Stimulated activated CD8-positive, alpha-beta memory T cell treated with anti-CD3 and anti-CD28 coated beads, Interleukin-12 subunit alpha, Interleukin-12 subunit beta, amount 100 ng/mL, for 24 hours (primary cell): ENCODE results near the gene RNF130.
"Not testable (repeated sequence)": the region's sequence is repeated elsewhere in the genome, so short reads cannot be mapped to it uniquely, and the experiment has no call there.

ENCODE experiments used
- DNase-seq: peaks from one replicate; pipeline ENCODE4 v3.0.0-alpha.2; 2020; ENCODE audit errors: extremely low read depth

The RNF130 gene

DNA sequence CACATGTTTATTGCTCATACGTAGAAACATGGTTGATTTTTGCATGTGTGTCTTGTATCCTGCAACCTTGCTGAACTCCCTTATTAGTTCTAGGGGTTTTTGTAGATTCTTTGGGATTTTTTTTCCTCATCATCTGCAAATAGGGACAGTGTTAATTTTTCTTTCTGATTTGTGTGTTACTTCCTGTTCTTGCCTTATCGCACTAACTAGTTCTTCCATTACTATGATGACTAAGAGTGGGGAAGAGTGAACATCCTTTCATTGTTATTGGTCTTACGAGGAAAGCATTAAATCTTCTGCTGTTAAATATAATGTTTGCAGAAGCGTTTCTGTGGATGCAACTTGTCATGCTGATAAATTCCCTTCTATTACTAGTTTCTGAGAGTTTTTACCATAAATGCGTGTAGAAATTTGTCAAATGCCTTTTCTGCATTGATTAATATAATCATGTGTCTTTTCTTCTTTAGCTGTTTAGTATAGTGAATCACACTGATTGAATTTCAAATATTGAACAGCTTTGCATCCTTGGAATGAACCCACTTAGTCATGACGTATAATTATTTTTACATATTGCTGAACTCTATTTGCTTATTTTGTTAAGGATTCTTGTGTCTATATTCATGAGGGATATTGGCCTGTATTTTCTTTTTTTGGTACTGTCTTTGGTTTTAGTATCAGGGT lies 32.1 kb upstream of the RNF130 start:
- no peak for DNase-seq

DNA sequence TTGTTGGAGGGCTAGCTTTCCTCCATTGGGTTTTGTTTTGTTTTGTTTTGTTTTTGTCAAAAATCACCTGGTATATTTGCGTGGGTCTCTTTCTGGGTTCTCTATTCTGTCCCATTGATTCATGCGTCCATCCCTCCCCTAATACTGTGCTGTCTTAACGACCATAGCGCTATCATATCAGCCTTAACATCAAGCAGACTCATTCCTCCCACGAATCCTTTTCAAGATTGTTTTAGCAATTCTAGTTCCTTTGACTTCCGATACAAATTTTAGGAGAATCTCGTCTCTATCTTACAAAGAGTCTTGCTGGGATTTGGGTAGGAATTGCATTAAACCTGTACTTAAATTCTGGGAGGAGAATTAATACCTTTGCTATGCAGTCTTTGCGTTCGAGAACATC lies 31.1 kb upstream of the RNF130 start:
- DNase-seq: no peak

DNA sequence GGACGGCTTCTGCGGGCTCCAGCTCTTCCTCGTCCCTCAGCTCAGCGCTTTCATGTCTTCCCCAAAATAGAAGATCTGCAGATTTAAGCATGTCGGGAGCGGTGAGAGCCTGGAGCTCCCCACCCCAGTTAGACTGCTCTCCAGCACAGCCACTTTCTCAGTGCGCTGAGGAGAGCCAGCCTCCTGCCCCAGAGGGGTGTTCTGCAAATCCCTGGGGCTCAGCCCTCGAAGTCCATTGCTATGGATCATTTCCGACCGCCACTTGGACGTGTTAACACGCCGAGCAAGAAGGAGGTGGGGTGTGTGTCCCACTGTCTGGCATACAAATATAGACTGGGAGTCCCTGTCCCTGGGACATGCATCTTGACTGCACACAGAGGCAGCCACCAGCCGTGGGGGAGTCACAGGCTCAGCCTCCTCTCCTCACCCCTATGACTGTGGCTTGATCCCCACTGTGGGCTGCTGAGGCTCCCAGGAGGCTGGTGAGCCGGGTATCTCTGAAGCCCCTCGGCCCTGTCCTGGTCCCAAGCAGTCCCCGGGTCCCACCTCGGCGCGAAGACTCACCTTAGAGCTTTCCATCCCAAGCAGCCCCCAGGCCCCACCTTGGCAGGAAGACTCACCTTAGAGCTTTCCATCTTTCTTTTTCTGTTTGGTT lies 30.0 kb upstream of the RNF130 start:
- DNase-seq: no peak

DNA sequence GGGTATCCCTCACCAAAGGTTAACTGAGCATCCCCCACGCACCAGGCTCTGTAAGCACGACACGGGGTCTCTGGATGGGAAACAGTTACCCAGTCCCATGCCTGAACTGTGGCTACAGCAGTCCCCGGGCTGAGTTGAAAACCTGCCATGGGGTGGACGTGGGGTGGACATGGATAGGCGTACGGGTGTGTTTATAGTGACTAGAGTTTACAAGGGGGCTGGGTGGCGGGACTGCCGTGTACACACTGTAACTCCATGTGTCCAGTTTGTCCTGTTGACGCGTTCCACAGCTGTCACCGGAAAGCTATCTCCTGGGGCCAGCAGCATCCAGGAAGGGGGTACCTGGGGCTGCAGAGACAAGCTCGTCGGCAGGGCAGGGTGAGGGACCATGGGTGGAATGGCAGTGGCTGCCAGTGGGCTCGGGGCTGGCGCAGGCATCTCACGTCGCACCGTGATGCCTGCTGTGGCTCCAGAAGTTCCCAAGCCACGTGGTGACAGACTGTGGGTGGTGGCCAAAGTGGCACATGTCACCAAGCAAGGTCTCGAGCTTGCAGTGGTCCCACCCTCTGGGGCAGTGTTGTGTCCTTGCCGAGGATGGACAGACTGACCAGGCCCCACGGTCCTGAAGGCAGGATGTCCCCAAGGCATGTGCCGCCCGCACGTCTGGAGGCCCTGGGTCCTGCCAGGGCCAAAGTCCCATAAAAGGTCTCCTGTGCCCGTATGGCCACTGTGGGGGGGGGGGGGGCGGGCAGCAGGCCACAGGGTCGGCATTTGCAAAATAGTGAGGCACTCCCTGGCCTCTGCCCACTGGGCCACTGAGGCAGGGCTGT lies 29.3 kb upstream of the RNF130 start:
- no peak for DNase-seq

DNA sequence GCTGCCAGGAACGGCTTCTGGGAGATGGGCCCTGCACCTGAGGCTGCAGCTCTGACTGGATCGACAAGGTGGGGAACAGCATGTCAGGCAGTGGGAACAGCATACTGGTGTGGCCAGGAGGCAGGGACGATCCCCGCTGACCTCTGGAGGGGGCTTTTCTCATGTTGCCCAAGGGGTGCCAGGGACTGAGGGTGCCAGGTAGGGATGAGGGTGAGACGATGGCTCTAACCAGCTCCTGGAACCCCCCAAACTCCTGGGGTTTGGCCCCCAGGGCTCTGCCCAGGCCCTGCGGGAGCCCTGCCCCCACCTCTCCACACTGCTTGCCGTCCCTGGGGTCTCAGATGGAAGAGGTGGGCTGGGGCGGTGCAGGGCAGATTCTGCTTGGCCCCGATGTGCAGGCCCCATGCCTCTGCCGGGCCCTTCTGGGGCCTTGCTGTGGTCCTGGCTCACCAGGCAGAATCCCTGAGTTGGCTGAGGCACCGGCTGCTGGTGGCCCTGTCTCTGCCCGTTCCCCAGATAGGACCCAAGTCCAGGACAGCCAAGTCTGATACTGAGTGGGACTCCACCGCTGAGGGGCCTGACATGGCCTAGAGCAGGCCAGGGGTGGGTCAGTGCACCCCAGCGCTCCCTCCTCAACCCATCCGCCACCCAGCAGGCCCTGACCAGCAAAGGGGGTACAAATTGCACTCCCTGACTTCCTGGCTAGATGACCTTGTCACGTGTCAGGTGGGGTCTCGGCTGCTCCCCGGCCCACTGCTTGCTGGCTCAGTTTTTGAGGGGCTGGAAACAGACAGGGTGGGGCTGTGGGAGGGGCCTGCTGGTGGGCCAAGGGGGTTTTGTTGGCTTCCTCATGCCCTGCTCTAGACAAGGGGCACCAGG lies 28.4 kb upstream of the RNF130 start:
- no peak for DNase-seq

DNA sequence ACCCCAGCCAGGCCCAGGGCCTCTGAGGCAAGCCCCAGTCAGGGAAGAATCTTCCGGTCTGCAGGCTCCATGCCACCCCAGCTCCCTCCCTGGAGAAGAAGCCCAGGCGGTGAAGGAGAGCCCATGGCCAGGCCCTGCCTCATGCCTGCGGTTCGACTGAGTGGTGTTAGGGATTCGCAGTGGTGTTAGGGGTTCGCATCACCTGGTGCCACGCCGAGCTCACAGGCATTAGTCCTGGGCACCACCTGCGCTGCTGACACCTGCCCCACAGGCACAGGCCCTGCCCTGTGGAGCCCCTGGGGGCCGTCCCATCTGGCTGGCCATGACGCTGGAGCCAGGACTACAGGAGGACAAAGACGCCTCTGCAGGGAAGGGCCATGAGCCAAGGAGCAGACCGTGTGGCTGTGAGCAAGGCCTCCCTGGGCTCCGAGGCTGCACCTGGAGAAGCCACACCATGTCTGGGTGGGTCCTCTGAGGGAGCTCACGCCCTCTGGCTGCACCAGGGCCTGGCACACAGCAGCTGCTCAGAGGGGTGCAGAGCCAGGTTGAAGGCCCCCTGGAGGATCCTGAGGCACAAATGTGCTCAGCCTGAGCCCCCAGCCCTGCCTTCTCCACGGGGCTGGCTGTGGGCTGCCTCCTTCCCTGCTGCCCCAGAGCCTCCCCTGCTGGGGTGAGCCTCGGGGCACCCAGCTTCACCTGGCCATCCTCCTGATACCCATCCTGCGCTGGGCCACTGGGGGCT lies 27.6 kb upstream of the RNF130 start:
- no peak for DNase-seq

DNA sequence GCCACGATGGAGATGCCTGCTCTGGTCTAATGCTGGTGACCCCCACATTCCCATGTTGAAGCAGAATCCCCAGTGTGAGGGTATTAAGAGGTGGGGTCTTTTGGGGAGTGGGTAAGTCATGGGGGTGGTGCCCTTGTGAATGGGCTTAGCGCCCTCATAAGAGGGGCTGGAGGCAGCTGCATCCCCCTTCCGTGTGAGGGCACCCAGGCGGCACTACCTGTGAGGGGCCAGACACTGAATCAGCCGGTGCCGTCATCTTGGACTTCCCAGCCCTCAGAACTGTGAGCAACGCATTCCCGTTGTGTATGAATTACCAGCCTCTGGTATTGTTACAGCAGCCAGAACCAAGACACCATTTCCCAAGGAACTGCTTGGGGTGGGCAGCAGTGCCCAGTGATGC lies 27.0 kb upstream of the RNF130 start:
- DNase-seq: no peak

DNA sequence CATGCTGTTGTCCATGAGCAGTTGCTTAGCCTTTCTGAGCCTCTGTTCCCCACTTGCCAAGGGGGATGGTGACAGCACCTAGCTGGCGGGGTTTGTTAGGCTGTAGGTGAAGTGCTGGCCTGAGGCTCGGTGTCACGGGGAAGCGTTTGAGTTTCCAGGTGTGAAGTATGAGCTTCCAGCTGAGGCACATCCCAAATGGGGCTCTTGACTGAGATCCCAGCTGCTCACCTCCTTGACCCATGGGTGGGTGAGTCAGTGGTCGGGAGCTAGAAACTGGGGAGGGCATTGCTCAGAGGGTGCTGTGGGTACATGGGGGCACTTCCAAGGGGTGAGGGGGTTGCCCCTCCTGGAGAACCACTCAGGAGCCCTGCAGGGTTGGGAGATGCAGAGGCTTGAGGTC lies 26.4 kb upstream of the RNF130 start:
- no peak for DNase-seq

DNA sequence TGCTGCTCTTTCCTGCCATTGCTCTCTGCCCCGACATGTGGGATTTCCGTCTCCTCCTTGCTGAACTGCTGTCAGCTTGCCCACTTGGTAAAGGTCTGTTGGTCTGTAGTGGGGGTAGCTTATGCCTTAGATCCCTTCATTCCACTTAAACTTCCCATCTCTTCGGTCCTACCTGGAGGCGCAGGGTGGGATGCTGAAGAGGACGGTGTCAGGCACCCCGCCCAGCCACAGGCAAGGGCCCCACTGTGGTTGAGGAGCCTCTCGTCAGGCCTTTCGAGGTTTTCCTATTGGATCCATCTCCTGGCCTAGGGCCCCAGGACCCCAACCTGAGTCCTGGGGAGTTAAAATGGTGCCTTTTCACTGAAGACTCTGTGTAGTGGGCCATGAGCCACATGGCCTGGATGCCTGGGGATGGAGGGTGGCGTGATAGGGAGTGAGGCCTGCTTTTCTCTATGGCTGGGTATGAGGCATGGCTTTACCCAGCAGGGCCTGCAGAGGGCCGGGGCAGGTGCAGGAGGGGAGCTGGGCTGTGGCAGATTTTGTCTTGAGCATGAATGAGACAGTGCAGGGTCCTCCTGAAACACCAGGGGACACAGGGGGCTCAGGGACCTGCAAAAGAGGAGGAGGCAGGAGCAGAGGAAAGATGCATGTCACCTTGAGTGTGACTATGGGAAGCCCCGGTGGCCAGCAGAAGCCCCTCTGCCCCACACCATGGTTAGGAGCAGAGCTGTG lies 25.8 kb upstream of the RNF130 start:
- DNase-seq: no peak

DNA sequence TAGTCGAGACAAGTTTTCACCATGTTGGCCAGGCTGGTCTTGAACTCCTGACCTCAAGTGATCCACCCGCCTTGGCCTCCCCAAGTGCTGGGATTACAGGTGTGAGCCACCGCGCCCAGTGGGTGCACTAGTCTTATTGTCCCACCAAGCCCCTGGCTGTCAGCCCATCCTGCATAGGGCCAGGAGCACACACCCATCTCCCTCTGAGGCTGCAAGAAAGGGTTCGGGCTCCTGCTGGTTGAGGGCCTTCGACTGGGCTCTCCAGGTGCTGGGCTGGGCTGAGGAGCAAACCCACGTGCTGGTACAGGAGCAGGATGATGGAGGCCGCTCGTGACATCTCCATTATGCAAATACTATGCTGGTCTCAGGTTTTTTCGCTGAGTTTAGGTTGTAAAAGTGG lies 25.1 kb upstream of the RNF130 start:
- DNase-seq: no peak

DNA sequence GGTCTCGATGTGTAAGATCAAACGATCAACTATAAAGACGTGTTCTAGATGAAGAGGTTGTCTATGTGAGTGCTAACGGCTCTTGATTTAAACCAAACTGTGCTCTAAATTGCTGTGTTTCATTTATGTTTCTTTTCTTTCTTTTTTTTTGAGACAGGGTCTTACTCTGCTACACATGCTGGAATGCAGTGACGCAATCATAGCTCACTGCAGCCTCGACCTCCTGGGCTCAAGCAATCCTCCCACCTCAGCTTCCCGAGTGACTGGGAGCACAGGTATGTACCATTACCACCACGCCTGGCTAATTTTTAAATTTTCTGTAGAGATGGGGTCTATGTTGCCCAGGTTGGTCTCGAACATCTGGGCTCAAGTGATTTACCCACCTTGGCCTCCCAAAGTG lies 24.0 kb upstream of the RNF130 start:
- no peak for DNase-seq

DNA sequence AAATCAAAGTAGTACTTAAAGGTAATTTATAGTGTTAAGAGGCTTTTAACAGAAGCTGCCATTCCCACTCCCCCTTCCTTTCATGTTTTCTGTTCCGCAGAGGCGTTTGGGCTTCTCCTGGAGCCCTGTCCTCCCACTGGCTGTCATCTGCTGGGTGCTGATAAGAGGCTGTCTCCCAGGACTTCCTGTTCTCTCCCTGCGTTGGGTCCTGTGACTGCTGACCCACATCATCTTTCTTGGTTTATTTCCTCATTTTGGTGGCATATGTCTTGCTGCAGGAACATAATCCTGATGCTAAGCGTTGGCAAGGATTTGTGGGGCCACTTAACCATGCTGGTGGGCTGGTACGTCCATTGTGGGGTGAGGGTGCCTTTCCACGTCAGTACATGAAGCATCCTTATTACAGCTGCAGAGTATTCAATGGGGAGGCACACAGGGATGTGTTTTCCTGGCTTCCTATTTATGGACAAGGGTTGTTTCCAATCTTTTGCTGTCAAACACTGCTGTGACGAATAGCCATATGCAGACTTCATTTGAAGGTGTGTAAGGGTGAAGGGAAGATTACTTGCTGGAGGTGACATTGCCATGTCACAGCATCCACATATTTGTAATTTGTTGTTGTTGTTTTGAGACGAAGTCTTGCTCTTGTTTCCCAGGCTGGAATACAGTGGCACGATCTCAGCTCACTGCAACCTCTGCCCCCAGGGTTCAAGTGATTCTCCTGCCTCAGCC lies 22.3 kb upstream of the RNF130 start:
- DNase-seq: no peak

DNA sequence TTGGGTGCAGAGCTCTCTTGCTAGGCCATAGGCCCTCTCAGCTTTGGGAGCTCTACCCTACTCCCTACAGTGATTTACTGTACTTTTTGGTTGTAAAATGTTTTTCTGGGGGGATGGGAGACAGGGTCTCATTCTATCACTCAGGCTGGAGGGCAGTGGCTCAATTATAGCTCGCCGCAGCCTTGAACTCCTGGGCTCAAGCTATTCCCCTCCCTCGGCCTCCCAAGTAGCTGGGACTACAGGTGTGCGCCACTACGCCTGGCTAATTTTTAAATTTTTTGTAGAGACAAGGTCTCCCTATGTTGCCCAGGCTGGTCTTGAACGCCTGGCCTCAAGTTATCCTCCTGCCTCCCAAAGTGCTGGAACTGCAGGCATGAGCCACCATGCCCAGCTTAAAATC lies 21.7 kb upstream of the RNF130 start:
- no peak for DNase-seq

DNA sequence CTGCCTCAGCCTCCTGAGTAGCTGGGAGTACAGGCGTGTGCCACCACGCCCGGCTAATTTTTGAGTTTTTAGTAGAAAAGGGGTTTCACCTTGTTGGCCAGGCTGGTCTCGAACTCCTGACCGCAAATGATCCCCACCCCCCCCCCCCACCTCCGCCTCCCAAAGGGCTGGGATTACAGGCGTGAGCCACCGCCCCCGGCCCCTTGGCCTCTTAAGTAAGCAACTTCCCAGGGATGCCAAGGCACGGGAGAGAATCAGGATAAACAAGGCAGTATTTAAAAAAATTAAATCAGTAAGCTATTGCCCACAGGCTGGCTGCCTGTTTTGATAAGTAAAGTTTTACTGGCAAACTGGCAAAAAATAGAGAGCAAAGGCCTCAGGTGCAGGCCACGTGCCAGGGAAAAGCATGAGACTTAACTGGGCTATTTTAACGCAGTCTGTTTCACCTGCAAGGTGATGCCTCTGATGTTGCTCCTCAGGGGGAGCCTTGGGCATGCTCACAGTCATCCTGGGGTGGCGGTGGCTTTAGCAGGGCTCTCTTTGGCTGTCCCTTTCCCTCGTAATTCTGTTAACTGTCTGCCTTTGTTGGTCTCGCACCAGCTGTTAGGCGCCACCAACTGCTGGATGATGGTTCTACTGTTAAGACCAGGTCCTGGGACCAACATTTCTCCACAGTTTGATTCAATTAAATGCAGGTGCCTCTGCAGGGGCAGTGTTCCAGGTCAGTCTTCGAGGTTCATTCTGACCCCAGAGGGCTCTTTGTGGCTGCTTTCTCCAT lies 19.4 kb upstream of the RNF130 start:
- DNase-seq: no peak

DNA sequence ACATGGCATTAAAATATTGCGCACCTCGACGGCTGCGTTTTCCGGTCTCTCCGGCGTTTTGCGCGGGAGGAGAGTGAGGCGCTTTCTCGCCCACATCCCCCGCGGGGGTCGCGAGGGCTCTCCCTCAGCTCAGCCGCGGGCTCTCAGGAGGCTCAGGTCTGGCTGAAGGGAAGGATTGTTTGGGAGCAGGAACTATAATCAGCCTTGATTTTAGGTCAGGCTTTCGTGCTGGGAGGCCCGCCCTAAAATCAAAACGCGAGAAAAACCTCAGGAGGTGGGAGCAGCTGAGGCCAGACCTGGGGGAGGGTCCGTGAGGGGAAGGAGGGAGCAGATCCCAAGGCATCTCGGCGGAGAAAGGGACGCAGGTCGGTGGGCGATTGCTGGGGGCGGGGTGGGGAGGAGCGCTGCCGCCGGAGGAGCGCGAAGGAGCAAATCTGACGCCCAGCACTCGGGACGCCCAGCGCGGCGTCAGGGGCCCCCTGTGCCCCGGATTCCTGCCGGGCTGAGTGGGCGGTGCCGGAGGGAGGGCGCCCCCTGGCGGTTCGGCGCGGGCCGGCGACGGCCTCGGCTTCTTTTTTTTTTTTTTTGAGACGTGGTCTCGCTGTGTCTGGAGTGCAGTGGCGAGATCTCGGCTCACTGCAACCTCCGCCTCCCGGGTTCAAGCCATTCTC lies 18.7 kb upstream of the RNF130 start:
- DNase-seq: peak; percentile 41

DNA sequence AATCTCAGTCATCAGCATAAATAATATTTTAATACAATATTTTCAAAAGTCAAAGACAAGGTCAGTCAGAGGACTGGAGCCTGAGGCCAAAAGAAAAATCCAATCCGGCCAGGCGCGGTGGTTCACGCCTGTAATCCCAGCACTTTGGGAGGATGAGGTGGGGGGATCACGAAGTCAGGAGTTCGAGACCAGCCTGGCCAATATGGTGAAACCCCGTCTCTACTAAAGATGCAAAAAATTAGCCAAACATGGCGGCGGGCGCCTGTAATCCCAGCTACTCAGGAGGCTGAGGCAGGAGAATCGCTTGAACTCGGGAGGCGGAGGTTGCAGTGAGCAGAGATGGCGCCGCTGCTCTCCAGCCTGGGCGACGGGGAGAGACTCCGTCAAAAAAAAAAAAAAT lies 18.1 kb upstream of the RNF130 start:
- DNase-seq: not testable (repeated sequence)

DNA sequence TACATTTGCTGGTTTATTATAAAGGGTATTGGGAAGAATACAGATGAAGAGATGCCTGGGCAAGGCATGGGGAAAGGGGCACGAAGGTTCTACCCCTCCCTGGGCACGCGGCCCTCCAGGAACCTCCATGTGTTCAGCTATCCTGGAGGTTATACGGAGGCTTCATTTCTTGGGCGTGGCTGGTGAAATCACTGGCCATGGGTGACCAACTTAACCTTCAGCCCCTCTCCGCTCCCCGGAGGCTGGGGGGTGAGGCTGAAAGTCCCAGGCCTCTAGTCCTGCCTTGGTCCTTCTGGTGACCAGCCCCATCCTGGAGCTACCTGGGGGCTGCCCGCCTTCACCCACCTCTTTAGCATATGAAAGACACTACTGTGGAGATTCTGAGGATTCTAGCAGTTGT lies 17.0 kb upstream of the RNF130 start:
- no peak for DNase-seq

DNA sequence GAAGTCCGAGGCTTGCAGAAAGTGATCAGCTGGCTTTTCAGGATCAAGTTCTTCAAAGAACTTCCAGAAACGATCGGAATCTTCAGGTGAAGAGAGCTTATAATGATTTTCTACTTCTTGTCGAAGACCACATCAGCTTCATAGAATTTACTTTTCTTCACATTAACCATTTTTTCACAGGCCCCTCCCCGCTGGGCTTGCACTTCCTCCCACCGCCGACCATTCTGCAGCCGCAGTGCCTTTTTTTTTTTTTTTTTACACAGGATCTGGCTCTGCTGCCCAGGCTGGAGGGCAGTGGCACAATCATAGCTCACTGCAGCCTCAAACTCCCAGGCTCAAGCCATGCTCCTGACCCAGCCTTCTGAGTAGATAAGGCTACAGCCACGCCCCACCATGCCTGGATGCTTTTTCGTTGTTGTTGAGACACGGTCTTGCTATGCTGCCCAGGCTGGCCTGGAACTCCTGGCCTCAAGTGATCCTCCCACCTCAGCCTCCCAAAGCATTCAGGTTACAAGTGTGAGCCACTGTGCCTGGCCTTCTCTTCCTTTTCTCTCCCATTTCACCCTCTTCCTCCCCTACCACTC lies 15.3 kb upstream of the RNF130 start:
- DNase-seq: no peak
